ENCODE data around the gene FN3KRP.

Gene FN3KRP

DNA sequence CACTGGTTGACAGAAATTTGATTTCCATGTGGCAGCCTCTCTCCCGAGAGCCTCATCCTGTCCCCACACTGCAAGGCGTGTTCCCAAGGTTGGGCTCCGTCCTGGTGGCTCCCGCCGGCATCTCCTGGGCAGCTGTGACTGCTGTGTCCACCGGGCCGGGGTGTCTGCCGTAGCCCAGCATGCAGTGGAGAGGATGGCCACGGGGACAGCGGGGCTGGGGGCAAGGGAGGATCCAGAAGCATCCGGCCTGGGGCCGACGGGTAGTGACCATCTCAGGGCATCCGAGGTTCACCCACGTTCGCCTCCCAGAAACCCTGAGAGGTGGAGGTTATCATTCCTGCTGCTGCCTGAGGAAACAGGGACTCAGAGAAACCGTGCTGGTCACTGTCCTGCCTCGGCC is 10.8 kb upstream of the FN3KRP start:
- no peak for DNase-seq (ENCODE audit: low spot score)
- in situ Hi-C loops (cut with MboI; ENCODE audit: low pct_unique_long_range_greater_than_20kb, low sequenced_read_pairs, unreplicated experiment), result no loop called here
- TF ChIP-seq, protein P1, sequence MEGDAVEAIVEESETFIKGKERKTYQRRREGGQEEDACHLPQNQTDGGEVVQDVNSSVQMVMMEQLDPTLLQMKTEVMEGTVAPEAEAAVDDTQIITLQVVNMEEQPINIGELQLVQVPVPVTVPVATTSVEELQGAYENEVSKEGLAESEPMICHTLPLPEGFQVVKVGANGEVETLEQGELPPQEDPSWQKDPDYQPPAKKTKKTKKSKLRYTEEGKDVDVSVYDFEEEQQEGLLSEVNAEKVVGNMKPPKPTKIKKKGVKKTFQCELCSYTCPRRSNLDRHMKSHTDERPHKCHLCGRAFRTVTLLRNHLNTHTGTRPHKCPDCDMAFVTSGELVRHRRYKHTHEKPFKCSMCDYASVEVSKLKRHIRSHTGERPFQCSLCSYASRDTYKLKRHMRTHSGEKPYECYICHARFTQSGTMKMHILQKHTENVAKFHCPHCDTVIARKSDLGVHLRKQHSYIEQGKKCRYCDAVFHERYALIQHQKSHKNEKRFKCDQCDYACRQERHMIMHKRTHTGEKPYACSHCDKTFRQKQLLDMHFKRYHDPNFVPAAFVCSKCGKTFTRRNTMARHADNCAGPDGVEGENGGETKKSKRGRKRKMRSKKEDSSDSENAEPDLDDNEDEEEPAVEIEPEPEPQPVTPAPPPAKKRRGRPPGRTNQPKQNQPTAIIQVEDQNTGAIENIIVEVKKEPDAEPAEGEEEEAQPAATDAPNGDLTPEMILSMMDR (IDR thresholded peaks at IDR 0.05; ENCODE audit: extremely low read depth, insufficient read depth, missing control alignments), result no peak

DNA sequence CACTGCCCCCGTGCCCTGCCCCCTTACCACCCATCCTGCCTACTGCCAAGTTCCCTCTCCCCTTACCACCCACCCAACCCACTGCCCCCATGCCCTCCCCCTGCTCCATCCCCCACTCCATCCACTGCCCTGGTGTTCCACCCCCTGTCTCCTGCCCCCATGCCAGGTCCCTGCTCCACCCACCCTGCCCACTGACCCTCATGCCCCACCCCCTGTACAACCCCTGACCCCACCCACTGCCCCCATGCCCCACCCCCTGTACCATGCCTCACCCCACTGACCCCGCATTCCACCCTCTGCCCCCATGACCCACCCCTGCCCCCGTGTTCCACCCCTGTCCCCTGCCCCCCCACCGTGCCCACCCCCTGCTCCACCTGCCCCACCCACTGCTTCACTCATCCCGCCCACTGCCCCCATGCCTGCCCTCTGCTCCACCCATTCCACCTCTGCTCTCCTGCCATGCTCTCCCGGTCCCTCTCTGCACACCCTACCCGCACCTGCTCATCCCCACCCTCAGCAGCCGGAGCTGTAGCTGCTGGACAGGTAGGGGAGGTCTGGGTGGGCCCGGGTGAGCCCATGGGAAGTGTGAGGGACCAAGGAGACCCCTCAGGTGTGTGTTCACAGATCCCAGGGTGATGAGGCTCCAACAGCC is 7.4 kb upstream of the FN3KRP start:
- TF ChIP-seq, protein P1 (IDR thresholded peaks at IDR 0.05; ENCODE audit: extremely low read depth, insufficient read depth, missing control alignments), result no peak
- in situ Hi-C loops (cut with MboI; ENCODE audit: low pct_unique_long_range_greater_than_20kb, low sequenced_read_pairs, unreplicated experiment), result no loop called here

DNA sequence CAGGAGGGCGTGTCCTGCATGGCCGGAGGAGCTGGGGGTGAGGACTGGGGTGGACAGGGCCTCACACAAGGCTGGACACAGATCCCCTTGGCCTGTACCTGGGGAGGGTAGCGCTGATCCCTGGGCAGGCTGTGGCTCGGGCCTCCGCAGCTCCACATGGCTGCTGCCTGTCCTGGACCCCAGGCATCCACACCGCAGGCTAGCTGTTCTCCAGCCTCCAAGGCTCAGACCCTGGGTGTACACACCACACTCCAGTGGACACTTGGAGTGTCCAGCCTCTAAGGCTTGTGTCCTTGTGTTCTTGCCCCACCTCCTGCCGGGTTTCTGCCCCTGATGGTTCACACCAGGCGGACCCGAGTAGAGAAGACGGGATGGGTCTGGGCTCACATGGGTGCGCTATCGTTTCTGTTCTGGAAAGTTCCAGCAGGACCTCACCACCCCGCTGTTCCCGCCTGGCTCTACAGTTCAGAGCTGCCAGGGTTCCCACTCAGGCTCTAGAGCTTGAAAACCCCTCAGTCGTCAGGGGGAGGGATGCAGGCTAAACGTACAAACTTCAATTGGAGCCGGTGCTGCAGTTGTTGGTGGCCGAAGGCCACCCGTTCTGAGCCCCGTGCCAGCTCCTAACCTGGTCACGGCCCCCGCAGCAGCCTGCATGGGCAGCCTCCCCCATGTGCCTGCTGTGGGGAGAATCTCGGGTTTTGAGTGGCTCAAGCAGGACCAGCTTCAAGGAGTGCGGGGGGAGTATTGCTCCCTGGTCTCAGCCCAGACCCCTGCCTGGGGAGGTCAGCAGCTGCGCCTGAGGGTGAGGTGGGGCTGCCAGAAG is 6.6 kb upstream of the FN3KRP start:
- no peak for DNase-seq (ENCODE audit: low spot score)
- in situ Hi-C loops (cut with MboI; ENCODE audit: low pct_unique_long_range_greater_than_20kb, low sequenced_read_pairs, unreplicated experiment), result no loop called here
- TF ChIP-seq, protein P1 (IDR thresholded peaks at IDR 0.05; ENCODE audit: extremely low read depth, insufficient read depth, missing control alignments), result no peak

More for the DNA sequence above, 7.4 kb upstream of the FN3KRP start:
- DNase-seq (ENCODE audit: low spot score), result no peak

DNA sequence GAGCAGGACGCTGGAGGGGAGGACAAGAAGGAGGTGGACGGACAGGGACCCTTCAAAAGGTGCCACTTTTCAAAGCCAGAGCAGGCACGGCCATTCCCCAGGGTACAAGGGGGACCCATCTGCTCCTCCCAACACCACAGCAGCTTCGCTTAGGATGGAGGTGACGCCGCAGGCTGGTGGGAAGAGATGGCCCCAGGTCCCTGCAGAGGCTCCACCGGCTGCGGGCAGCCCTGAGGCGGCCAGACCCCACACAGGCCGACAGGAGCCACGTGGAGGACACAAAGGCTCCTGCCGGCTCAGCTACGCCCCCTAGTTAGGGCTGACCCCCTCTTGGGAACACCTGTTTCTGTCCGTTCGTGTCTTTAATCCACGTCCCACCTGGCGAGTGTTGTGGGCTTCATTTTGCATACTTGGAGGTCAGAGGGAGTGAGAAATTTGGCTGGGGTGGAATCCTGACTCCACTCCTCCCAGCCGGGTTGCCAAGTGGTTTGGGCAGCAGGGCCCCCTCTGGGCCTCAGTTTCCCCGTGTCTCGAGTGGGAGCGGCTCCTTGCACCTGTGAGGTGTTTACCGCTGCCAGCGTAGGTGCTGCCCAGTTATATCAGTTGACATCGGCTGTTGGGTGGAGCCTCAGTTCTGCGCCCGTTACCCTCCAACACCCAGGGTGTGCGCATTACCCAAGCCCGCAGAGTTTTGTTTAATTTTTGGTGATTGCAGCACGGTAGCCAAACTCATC is 5.8 kb upstream of the FN3KRP start:
- in situ Hi-C loops (cut with MboI; ENCODE audit: low pct_unique_long_range_greater_than_20kb, low sequenced_read_pairs, unreplicated experiment), result no loop called here
- DNase-seq (ENCODE audit: low spot score), result no peak
- TF ChIP-seq, protein P1 (IDR thresholded peaks at IDR 0.05; ENCODE audit: extremely low read depth, insufficient read depth, missing control alignments), result peak; percentile 1

DNA sequence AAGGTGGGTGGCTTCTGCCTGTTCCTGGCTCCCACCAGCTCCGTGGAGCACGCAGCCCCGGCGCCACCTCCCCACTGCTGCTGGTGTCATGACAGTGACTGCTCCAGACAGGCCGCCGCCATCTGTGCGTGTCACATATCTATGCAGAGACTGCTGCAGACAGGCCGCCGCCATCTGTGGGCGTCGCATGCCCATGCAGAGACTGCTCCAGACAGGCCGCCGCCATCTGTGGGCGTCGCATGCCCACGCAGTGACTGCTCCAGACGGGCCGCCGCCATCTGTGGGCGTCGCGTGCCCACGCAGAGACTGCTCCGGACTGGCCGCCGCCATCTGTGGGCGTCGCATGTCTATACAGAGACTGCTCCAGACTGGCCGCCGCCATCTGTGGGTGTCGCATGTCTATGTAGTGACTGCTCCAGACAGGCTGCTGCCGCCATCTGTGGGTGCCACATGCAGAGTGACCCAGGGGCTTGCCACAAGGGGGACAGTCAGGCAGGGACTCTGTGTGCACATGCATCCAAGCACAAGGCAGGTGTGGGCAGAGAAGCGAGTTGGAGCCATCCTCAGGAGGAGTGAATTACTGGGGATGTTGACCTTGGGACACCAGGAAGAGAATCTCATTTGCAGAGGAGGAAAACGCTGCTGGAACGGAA is 3.3 kb upstream of the FN3KRP start:
- no peak for DNase-seq (ENCODE audit: low spot score)
- TF ChIP-seq, protein P1 (IDR thresholded peaks at IDR 0.05; ENCODE audit: extremely low read depth, insufficient read depth, missing control alignments), result no peak
- in situ Hi-C loops (cut with MboI; ENCODE audit: low pct_unique_long_range_greater_than_20kb, low sequenced_read_pairs, unreplicated experiment), result no loop called here
